ENCODE measurements around the gene EIF4G1. TPM values are rescaled to one million over a fixed set of nuclear protein-coding genes. Genes with fewer than 3 reads are reported as not detected.

Gene EIF4G1
- total RNA-seq, 1 experiment from 2014 or later, result 532 TPM

DNA sequence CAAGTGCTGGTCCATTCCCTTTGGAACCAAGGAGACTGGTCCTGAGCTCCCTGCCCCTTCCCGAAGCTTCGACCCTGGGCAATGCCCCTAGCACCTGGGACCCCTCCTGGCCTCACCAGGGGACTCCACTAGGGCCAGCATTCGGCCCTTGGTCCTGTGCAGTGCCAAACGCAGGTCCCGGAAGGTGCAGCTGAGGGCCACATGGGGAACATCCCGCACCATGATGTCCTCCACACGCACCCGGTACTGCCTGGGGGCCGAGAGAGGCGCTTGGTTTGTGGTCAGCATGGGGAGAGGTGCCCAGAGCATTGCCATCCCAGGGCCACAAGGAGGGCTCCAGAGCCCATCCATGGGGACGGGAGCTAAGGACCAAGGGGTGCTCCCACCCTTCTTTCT, 39.1 kb downstream of the EIF4G1 start:
- WGBS (ENCODE audit: extremely low coverage, insufficient read length, low lambda C conversion rate), result no CpG with 5 or more reads among the region's 11 CpGs
- H3K4me2 ChIP-seq (ENCODE audit: insufficient read depth, insufficient read length, low read length), result no peak overlapping the region
- H2AFZ ChIP-seq (ENCODE audit: low read length), result no peak overlapping the region
- H3K9ac ChIP-seq (ENCODE audit: extremely low read depth, insufficient read length, low read length), result no peak overlapping the region
- H4K20me1 ChIP-seq (ENCODE audit: control insufficient read depth, insufficient read depth, insufficient read length), result no peaks in the 10 kb centered on the region
- H4K8ac ChIP-seq (replicated peaks; ENCODE audit: insufficient read length, low read depth, low read length), result no peak overlapping the region
- no peak overlapping the region for H2BK12ac ChIP-seq (ENCODE audit: insufficient read length, low read depth, low read length)
- H3K56ac ChIP-seq (ENCODE audit: insufficient read length, low read depth, low read length), result no peak overlapping the region
- H3K4ac ChIP-seq (ENCODE audit: low read depth, low read length), result no peak overlapping the region
- no peak overlapping the region for H2BK120ac ChIP-seq (ENCODE audit: low read depth, low read length, poor library complexity, severe bottlenecking)
- Mint-ChIP-seq H3K4me1 (peaks cover 7 to 16% of the 10 kb centered on the region in 2 experiments), H3K27me3 (ENCODE audit: low read depth) (no peaks in the 10 kb centered on the region; the same call in 1 of the 2 replicates), H3K9me3 (no peaks in the 10 kb centered on the region; a peak in 1 of 5 replicates), H3K36me3 (ENCODE audit: insufficient read depth in 1 of 3, low read depth in 3 of 3) (peaks cover 22 to 57% (median 52%) of the 10 kb centered on the region in 3 experiments; a peak in 6 of 7 replicates), H3K27ac (no peak overlapping the region), H3K4me3 (no peak overlapping the region)
- H3T11ph ChIP-seq (ENCODE audit: low read length), result no peak overlapping the region
- no peaks in the 10 kb centered on the region for H3K4me1 ChIP-seq (ENCODE audit: insufficient read depth, low read length)
- H3K23me2 ChIP-seq (ENCODE audit: insufficient read length, low read depth, low read length, poor library complexity, severe bottlenecking), result no peaks in the 10 kb centered on the region
- no peak overlapping the region for H3K14ac ChIP-seq (ENCODE audit: insufficient read depth, low read length)
- no peak overlapping the region for H2BK15ac ChIP-seq (ENCODE audit: low read depth, low read length)
- no peak overlapping the region for H2BK20ac ChIP-seq (ENCODE audit: low read depth, low read length, poor library complexity, severe bottlenecking)
- H2AK5ac ChIP-seq (ENCODE audit: insufficient read length, low read length), result no peak overlapping the region
- TF ChIP-seq, protein P1, sequence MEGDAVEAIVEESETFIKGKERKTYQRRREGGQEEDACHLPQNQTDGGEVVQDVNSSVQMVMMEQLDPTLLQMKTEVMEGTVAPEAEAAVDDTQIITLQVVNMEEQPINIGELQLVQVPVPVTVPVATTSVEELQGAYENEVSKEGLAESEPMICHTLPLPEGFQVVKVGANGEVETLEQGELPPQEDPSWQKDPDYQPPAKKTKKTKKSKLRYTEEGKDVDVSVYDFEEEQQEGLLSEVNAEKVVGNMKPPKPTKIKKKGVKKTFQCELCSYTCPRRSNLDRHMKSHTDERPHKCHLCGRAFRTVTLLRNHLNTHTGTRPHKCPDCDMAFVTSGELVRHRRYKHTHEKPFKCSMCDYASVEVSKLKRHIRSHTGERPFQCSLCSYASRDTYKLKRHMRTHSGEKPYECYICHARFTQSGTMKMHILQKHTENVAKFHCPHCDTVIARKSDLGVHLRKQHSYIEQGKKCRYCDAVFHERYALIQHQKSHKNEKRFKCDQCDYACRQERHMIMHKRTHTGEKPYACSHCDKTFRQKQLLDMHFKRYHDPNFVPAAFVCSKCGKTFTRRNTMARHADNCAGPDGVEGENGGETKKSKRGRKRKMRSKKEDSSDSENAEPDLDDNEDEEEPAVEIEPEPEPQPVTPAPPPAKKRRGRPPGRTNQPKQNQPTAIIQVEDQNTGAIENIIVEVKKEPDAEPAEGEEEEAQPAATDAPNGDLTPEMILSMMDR (conservative IDR thresholded peaks at IDR 0.05), result no peak
- no peaks in the 10 kb centered on the region for H3K9me3 ChIP-seq (ENCODE audit: control insufficient read depth, low read depth, low read length)
- no peak overlapping the region for H3K23ac ChIP-seq (ENCODE audit: insufficient read length, low read depth, low read length)
- no peak overlapping the region for H2BK5ac ChIP-seq (ENCODE audit: insufficient read length, low read length)
- no peak overlapping the region for H4K91ac ChIP-seq (ENCODE audit: insufficient read length, low read depth, low read length)
- H3K79me2 ChIP-seq (ENCODE audit: insufficient read depth, low read length), result no peaks in the 10 kb centered on the region
- H3K18ac ChIP-seq (ENCODE audit: insufficient read length, low read depth, low read length), result no peak overlapping the region
- DNase-seq, result no peak
- no peaks in the 10 kb centered on the region for H3K27me3 ChIP-seq (ENCODE audit: insufficient read depth, low read length)
- H3K79me1 ChIP-seq (ENCODE audit: insufficient read depth, low read depth, low read length, poor library complexity, severe bottlenecking), result no peaks in the 10 kb centered on the region
- H3K27ac ChIP-seq (ENCODE audit: insufficient read length, low read depth, low read length), result no peak overlapping the region
- no peak overlapping the region for H4K5ac ChIP-seq (ENCODE audit: insufficient read length, low read depth, low read length)
